DOHH2 (cell line): ENCODE results near the gene ANLN.

Source experiments
- EZH2phosphoT487 ChIP-seq: fragments of 200-600 bp; sonication (generic); IDR thresholded peaks from 2 replicates; pipeline ENCODE4 v1.6.1; 2017; ENCODE audit warnings: borderline replicate concordance, mild to moderate bottlenecking, antibody characterized with exemption, low read length, moderate library complexity, mixed read lengths
- TF ChIP-seq, protein P1 (sequence below): fragments of 200-600 bp; sonication (generic); IDR thresholded peaks from one replicate; pipeline ENCODE4 v1.5.1; 2014; ENCODE audit warnings: antibody characterized with exemption, mild to moderate bottlenecking, low read depth, low read length; ENCODE audit not compliant: poor library complexity, severe bottlenecking

DNA sequence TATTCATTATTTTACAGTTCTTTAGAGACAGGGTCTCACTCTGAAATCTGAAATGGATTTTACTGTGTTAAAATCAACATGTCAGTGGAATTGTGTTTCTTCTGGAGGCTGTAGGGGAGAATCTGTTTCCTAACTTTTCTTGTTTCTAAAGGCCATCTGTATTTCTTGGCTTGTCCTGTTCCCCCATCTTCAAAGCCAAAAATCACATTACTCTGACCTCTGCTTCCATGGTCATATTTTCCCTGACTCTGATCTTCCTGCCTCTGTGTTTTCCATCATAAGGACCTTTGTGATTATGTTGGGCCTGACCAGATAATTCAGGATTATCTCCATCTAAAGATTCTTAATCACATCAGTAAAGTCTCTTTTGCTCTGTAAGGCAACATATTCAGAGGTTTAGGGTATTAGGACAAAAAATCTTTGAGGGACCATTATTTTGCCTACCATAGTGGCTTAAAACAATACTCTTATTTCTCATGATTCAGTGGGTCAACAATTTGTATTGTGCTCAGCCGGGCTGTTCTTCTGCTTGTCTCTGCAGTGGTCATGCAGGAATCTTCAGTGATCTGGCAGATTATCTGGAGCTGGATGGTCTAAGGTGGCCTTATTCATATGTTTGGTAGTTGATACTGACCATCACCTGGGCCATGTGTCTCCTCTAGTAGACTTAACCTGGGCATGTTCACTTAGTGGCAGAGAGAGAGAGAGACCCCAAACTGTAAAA, 5.7 kb downstream of the ANLN start:
- TF ChIP-seq, protein P1, sequence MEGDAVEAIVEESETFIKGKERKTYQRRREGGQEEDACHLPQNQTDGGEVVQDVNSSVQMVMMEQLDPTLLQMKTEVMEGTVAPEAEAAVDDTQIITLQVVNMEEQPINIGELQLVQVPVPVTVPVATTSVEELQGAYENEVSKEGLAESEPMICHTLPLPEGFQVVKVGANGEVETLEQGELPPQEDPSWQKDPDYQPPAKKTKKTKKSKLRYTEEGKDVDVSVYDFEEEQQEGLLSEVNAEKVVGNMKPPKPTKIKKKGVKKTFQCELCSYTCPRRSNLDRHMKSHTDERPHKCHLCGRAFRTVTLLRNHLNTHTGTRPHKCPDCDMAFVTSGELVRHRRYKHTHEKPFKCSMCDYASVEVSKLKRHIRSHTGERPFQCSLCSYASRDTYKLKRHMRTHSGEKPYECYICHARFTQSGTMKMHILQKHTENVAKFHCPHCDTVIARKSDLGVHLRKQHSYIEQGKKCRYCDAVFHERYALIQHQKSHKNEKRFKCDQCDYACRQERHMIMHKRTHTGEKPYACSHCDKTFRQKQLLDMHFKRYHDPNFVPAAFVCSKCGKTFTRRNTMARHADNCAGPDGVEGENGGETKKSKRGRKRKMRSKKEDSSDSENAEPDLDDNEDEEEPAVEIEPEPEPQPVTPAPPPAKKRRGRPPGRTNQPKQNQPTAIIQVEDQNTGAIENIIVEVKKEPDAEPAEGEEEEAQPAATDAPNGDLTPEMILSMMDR = no peak
- TF ChIP-seq EZH2phosphoT487 = no peak
